LNCAP (cell line): ENCODE data around the gene CDH12.

Source experiments
- TF ChIP-seq, protein P1 (sequence below): fragments of 450-650 bp; IDR thresholded peaks from 2 replicates; pipeline ENCODE4 v1.5.1; 2017; ENCODE audit warnings: mild to moderate bottlenecking

The CDH12 gene

GRCh38 chr5:22473886-22474285, 379.3 kb downstream of the CDH12 start:
- TF ChIP-seq, protein P1, sequence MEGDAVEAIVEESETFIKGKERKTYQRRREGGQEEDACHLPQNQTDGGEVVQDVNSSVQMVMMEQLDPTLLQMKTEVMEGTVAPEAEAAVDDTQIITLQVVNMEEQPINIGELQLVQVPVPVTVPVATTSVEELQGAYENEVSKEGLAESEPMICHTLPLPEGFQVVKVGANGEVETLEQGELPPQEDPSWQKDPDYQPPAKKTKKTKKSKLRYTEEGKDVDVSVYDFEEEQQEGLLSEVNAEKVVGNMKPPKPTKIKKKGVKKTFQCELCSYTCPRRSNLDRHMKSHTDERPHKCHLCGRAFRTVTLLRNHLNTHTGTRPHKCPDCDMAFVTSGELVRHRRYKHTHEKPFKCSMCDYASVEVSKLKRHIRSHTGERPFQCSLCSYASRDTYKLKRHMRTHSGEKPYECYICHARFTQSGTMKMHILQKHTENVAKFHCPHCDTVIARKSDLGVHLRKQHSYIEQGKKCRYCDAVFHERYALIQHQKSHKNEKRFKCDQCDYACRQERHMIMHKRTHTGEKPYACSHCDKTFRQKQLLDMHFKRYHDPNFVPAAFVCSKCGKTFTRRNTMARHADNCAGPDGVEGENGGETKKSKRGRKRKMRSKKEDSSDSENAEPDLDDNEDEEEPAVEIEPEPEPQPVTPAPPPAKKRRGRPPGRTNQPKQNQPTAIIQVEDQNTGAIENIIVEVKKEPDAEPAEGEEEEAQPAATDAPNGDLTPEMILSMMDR = no peak

- TF ChIP-seq, protein P1 = no peak
These were observed 382.0 kb downstream of the CDH12 start for GRCh38 chr5:22471154-22471553.

DNA sequence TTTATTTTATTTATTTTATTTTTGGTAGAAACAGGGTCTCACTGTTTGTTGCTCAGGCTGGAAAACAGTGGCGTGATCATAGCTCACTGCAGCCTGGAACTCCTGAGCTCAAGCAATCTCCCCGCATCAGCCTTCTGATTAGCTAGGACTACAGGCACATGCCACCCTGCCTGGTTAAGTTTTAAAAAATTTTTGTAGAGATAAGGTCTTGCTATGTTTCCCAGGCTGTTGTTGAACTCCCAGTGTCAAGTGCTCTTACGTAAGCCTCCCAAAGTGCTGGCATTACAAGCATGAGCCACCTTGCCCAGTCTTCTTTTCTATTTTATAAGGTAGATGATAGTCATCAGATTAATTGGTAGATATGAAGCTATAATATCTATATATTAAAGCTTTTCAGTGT, 382.7 kb downstream of the CDH12 start:
- TF ChIP-seq, protein P1 = no peak

DNA sequence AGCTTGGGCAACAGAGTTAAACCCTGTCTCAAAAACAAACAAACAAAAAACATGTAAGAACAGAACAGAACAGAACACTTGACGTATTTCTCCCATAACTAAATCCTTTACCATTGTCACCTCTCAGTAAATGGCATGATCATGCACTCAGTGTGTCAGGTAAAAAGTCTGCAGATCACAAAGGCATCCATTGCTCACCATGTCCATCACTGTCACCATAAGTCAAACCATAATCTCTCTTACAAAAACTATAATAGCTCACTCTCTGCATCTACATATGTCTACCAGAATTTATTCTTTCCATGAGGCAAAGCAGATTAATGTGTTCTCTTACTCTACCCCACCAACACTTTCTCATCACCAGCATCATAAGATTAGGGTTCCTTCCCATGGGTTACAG, 387.5 kb downstream of the CDH12 start:
- TF ChIP-seq, protein P1 = no peak

GRCh38 chr5:22465177-22465576, 388.0 kb downstream of the CDH12 start:
- TF ChIP-seq, protein P1 = no peak

- TF ChIP-seq, protein P1 = no peak
These were observed 393.0 kb downstream of the CDH12 start for GRCh38 chr5:22460189-22460588.

DNA sequence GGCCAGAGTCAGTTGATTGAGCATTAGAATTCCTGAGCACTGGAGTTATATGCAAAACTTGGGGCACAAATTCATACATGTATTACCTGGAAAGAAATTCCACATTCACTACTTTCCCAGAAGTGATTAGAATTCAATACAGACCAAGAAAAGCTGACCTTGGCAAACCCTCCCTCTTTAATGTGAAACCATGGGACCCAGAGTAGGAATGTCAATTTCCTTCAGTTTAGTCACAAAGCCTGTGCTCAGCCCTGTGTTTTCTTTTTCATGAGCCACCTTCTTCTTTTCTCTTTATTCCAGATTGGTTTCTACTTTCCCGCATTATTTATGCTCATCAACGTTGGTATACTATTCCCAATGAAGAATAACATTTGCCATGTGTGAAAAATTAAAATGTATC, 420.2 kb downstream of the CDH12 start:
- TF ChIP-seq, protein P1 = no peak

GRCh38 chr5:22431840-22432239, 421.3 kb downstream of the CDH12 start:
- TF ChIP-seq, protein P1 = no peak
